Keratinocyte (primary cell): Measurements from ENCODE around the gene CAMP. TPM values are rescaled to one million over a fixed set of nuclear protein-coding genes. Genes with fewer than 3 reads are reported as not detected.

Source experiments
- DNase-seq: peaks from one replicate; pipeline ENCODE4 v3.0.0-alpha.2; 2011; ENCODE audit warnings: low read depth, missing footprints, low spot score
- FAIRE-seq: peaks from 2 replicates; lab custom pipeline; 2011; peaks lifted over from hg19 to GRCh38; lab: Jason Lieb, UNC
- H2AFZ ChIP-seq: 2 replicates; pipeline ENCODE4 v1.6.0; 2012; ENCODE audit warnings: low read length, control low read depth, inconsistent platforms; ENCODE audit not compliant: control insufficient read depth
- H3K27ac ChIP-seq: 2 replicates; pipeline ENCODE4 v1.5.1; 2011; ENCODE audit warnings: low read length; ENCODE audit not compliant: control insufficient read depth, insufficient read depth
- H3K27me3 ChIP-seq: 3 replicates; pipeline ENCODE4 v1.6.0; 2011; ENCODE audit warnings: low read length; ENCODE audit not compliant: control insufficient read depth, insufficient read depth; ENCODE audit errors: extremely low read depth
- H3K36me3 ChIP-seq, 2 experiments: 2 replicates in 1 of 2; 3 replicates in 1 of 2; pipeline ENCODE4 v1.5.1; 2011; ENCODE audit warnings: low read length in 2 of 2, mild to moderate bottlenecking in 1 of 2; ENCODE audit not compliant: control insufficient read depth in 2 of 2, insufficient read depth in 2 of 2; ENCODE audit errors: extremely low read depth in 1 of 2
- H3K4me1 ChIP-seq: 3 replicates; pipeline ENCODE4 v1.5.1; 2011; ENCODE audit warnings: low read length; ENCODE audit not compliant: control insufficient read depth, insufficient read depth; ENCODE audit errors: extremely low read depth
- H3K4me2 ChIP-seq: 3 replicates; pipeline ENCODE4 v1.6.0; 2011; ENCODE audit warnings: low read depth, low read length; ENCODE audit not compliant: control insufficient read depth, insufficient read depth; ENCODE audit errors: extremely low read depth
- H3K4me3 ChIP-seq, 3 experiments: fragments of 200-600 bp in 1 of 3; sonication (generic) in 1 of 3; 2 replicates in 2 of 3; 3 replicates in 1 of 3; pipeline ENCODE4 v1.5.1; 2011 to 2016; ENCODE audit warnings: low read length in 3 of 3, mild to moderate bottlenecking in 3 of 3, control low read depth in 2 of 3, inconsistent platforms in 1 of 3, low read depth in 1 of 3, mixed read lengths in 1 of 3, mixed run types in 1 of 3, moderate library complexity in 1 of 3; ENCODE audit not compliant: control insufficient read depth in 2 of 3, insufficient read depth in 2 of 3; ENCODE audit errors: extremely low read depth in 1 of 3
- H3K79me2 ChIP-seq: 2 replicates; pipeline ENCODE4 v1.6.0; 2012; ENCODE audit warnings: low read length; ENCODE audit not compliant: control insufficient read depth, insufficient read depth
- H3K9ac ChIP-seq: 3 replicates; pipeline ENCODE4 v1.6.0; 2011; ENCODE audit warnings: low read length; ENCODE audit not compliant: control insufficient read depth, insufficient read depth; ENCODE audit errors: extremely low read depth
- H3K9me1 ChIP-seq: 3 replicates; pipeline ENCODE4 v1.6.0; 2011; ENCODE audit warnings: low read length; ENCODE audit not compliant: control insufficient read depth, insufficient read depth; ENCODE audit errors: extremely low read depth
- H3K9me3 ChIP-seq: 2 replicates; pipeline ENCODE4 v1.5.1; 2012; ENCODE audit warnings: low read depth, low read length; ENCODE audit not compliant: control insufficient read depth
- H4K20me1 ChIP-seq: 3 replicates; pipeline ENCODE4 v1.6.0; 2011; ENCODE audit warnings: low read length; ENCODE audit not compliant: control insufficient read depth, insufficient read depth; ENCODE audit errors: extremely low read depth
- EZH2 ChIP-seq: IDR thresholded peaks from one replicate; pipeline ENCODE4 v1.6.1; 2012; ENCODE audit warnings: inconsistent platforms, mild to moderate bottlenecking, low read length, moderate library complexity
- dilution Hi-C: fragments of 300-500 bp; cut with MboI; formaldehyde crosslinking; loops from one replicate; pipeline ENCODE4 v1.7.0; 2020; ENCODE audit warnings: low sequenced_read_pairs; ENCODE audit not compliant: extremely low pct_ligation_motif_present
- polyA plus RNA-seq, 5 experiments: library from polyadenylated mRNA; depleted of rRNA in 3 of 5; stranded (reverse) in 3 of 5; stranded (forward) in 1 of 5; unstranded in 1 of 5; fragments of >200 nt; gene quantifications; 1 replicate in 1 of 5; 2 replicates in 3 of 5; 3 replicates in 1 of 5; pipeline versions ENCODE4 v1.2.1 to v1.2.3, GENCODE V29; 2011 to 2012; ENCODE audit warnings: missing spikeins in 2 of 5, low read depth in 1 of 5, low replicate concordance in 1 of 5
- TF ChIP-seq, protein P1 (sequence below), 3 experiments: IDR thresholded peaks in 1 of 3; conservative IDR thresholded peaks in 1 of 3; optimal IDR thresholded peaks in 1 of 3; 2 replicates in 2 of 3; 3 replicates in 1 of 3; pipeline versions ENCODE3 to v1.5.1; 2011; ENCODE audit warnings: low read length in 3 of 3, mild to moderate bottlenecking in 3 of 3, moderate library complexity in 2 of 3, control low read depth in 1 of 3, inconsistent platforms in 1 of 3; ENCODE audit not compliant: insufficient read depth in 2 of 3; ENCODE audit errors: extremely low read depth in 1 of 3

The CAMP gene
- polyA plus RNA-seq, 1 donor (not counting 4 experiments of a cell fraction or from before 2014, with no cell fraction given): 0.66 TPM

DNA sequence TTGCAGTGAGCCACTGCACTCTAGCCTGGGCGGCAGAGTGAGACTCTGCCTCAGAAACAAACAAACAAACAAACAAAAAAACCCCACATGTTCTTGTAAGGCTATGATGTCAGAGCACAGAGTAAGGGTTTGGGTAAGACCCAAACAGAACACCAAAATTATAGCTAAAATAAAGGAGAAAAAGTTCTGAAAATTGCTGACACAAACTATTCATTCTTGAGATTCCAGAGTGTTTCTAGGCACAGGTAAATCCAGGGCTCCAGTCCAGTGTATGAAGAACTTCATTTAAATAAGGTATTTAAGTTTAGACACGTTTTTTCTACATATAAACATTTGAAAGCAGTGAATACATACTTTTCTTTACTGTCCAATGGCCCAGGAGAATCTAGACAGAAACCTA, 39.0 kb upstream of the CAMP start:
- dilution Hi-C loops: no loop called here
- Histone ChIP-seq H2AFZ (no peak overlapping the region), H3K4me2 (no peak overlapping the region), H3K27me3 (no peaks in the 10 kb centered on the region), H3K9ac (no peak overlapping the region), H3K4me1 (peaks cover 23% of the 10 kb centered on the region), H3K9me1 (peaks cover 4% of the 10 kb centered on the region), H3K9me3 (no peaks in the 10 kb centered on the region), H3K36me3 (peaks cover 0 to 22% of the 10 kb centered on the region in 2 experiments), H4K20me1 (no peaks in the 10 kb centered on the region), H3K4me3 (no peak overlapping the region), H3K27ac (no peak overlapping the region), H3K79me2 (peaks cover 25% of the 10 kb centered on the region)
- DNase-seq (no peak), FAIRE-seq (no peak)
- TF ChIP-seq EZH2: no peak
- TF ChIP-seq, protein P1, sequence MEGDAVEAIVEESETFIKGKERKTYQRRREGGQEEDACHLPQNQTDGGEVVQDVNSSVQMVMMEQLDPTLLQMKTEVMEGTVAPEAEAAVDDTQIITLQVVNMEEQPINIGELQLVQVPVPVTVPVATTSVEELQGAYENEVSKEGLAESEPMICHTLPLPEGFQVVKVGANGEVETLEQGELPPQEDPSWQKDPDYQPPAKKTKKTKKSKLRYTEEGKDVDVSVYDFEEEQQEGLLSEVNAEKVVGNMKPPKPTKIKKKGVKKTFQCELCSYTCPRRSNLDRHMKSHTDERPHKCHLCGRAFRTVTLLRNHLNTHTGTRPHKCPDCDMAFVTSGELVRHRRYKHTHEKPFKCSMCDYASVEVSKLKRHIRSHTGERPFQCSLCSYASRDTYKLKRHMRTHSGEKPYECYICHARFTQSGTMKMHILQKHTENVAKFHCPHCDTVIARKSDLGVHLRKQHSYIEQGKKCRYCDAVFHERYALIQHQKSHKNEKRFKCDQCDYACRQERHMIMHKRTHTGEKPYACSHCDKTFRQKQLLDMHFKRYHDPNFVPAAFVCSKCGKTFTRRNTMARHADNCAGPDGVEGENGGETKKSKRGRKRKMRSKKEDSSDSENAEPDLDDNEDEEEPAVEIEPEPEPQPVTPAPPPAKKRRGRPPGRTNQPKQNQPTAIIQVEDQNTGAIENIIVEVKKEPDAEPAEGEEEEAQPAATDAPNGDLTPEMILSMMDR (optimal IDR thresholded peaks at IDR 0.05 in 1 of 3, IDR thresholded peaks at IDR 0.05 in 1 of 3, conservative IDR thresholded peaks at IDR 0.05 in 1 of 3; ENCODE audit: extremely low read depth in 1 of 3, insufficient read depth in 2 of 3, low read length in 3 of 3): no peak

DNA sequence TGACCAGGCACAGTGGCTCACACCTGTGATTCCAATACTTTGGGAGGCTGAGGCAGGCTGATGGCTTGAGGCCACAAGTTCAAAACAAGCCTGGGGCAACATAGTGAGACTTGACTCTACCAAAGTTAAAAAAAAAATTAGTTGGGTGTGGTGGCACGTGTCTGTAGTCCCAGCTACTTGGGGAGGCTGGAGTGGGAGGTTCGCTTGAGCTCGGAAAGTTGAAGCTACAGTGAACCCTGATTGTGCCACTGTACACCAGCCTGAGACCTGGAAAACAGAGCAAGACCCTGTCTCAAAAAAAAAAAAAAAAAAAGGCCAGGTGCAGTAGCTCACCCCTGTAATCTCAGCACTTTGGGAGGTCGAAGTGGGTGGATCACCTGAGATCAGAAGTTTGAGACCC, 38.2 kb upstream of the CAMP start:
- peak overlapping the region; percentile 9 for H3K27ac ChIP-seq
- dilution Hi-C loops: no loop called here
- no peak for DNase-seq
- H2AFZ ChIP-seq: no peak overlapping the region
- FAIRE-seq: no peak
- H3K36me3 ChIP-seq: peaks cover 0 to 22% of the 10 kb centered on the region in 2 experiments
- no peaks in the 10 kb centered on the region for H4K20me1 ChIP-seq
- H3K9me3 ChIP-seq: no peaks in the 10 kb centered on the region
- peaks cover 23% of the 10 kb centered on the region for H3K4me1 ChIP-seq
- no peak overlapping the region for H3K9ac ChIP-seq
- TF ChIP-seq, protein P1 (optimal IDR thresholded peaks at IDR 0.05 in 1 of 3, IDR thresholded peaks at IDR 0.05 in 1 of 3, conservative IDR thresholded peaks at IDR 0.05 in 1 of 3; ENCODE audit: extremely low read depth in 1 of 3, insufficient read depth in 2 of 3, low read length in 3 of 3): no peak
- no peak for TF ChIP-seq EZH2
- H3K4me3 ChIP-seq: peak overlapping the region in 1 of 3 experiments; percentile 8
- H3K27me3 ChIP-seq: no peaks in the 10 kb centered on the region
- peaks cover 4% of the 10 kb centered on the region for H3K9me1 ChIP-seq
- H3K79me2 ChIP-seq: peaks cover 25% of the 10 kb centered on the region
- H3K4me2 ChIP-seq: no peak overlapping the region
